HUDEP-2 (cell line): ENCODE data around the gene SMIM20.
A peak's percentile ranks its signal among the peaks of the same experiment; 100 is the strongest.

Source experiments
- DNase-seq, 76 experiments: peaks; one replicate each; lab custom pipeline; 2025; ENCODE audit not compliant: unreplicated experiment in 76 of 76; lab: John Stamatoyannopoulos, UW

The SMIM20 gene

GRCh38 chr4:25925486-25926201 lies 11.6 kb downstream of the SMIM20 start:
- DNase-seq = peak in 14 of 76 experiments; percentile 5 to 34 (median 12)

GRCh38 chr4:25926462-25926861 lies 12.4 kb downstream of the SMIM20 start:
- DNase-seq = no peak

- DNase-seq = no peak
Measured at GRCh38 chr4:25927361-25928195, 13.6 kb downstream of the SMIM20 start.

- no peak for DNase-seq
Measured at GRCh38 chr4:25928379-25929297, 14.6 kb downstream of the SMIM20 start.

- no peak for DNase-seq
Measured at GRCh38 chr4:25929298-25929686, 15.3 kb downstream of the SMIM20 start.

GRCh38 chr4:25930731-25931354 lies 16.8 kb downstream of the SMIM20 start:
- no peak for DNase-seq

GRCh38 chr4:25936696-25937095 lies 22.7 kb downstream of the SMIM20 start:
- no peak for DNase-seq

GRCh38 chr4:25937801-25938200 lies 23.8 kb downstream of the SMIM20 start:
- no peak for DNase-seq

- DNase-seq = no peak
Measured at GRCh38 chr4:25938366-25938765, 24.3 kb downstream of the SMIM20 start.

- DNase-seq = no peak
Measured at GRCh38 chr4:25938787-25939186, 24.8 kb downstream of the SMIM20 start.

- DNase-seq = no peak
Measured at GRCh38 chr4:25939330-25939729, 25.3 kb downstream of the SMIM20 start.

GRCh38 chr4:25941457-25942221 lies 27.6 kb downstream of the SMIM20 start:
- no peak for DNase-seq

GRCh38 chr4:25943312-25943711 lies 29.3 kb downstream of the SMIM20 start:
- DNase-seq = no peak

- DNase-seq = no peak
Measured at GRCh38 chr4:25943805-25944204, 29.8 kb downstream of the SMIM20 start.

- DNase-seq = no peak
Measured at GRCh38 chr4:25948051-25948450, 34.0 kb downstream of the SMIM20 start.

GRCh38 chr4:25949173-25949748 lies 35.2 kb downstream of the SMIM20 start:
- DNase-seq = no peak

GRCh38 chr4:25949994-25950393 lies 36.0 kb downstream of the SMIM20 start:
- no peak for DNase-seq

GRCh38 chr4:25950461-25951389 lies 36.7 kb downstream of the SMIM20 start:
- DNase-seq = no peak
